ENCODE measurements around the gene PTGES2. TPM values are rescaled to one million over a fixed set of nuclear protein-coding genes. Genes with fewer than 3 reads are reported as not detected.
A peak's percentile ranks its signal among the peaks of the same experiment; 100 is the strongest.

Gene PTGES2
- total RNA-seq, 1 donor from 2014 or later, result 80.3 TPM

GRCh38 chr9:128097543-128098296 lies 29.8 kb downstream of the PTGES2 start:
- no peak for TF ChIP-seq CTCF (IDR thresholded peaks at IDR 0.05)
- peak overlapping the region; percentile 100 for H3K27ac Mint-ChIP-seq (ENCODE audit: unreplicated experiment)
- no peak for DNase-seq (ENCODE audit: extremely low spot score, unreplicated experiment)
- peak overlapping the region; percentile 91 for H3K4me3 Mint-ChIP-seq (ENCODE audit: unreplicated experiment)
- H3K9me3 Mint-ChIP-seq (ENCODE audit: unreplicated experiment), result no peaks in the 10 kb centered on the region
- H3K27me3 Mint-ChIP-seq (ENCODE audit: unreplicated experiment), result no peaks in the 10 kb centered on the region
- H3K36me3 Mint-ChIP-seq (ENCODE audit: unreplicated experiment), result peaks cover 17% of the 10 kb centered on the region
- peaks cover 66% of the 10 kb centered on the region for H3K4me1 Mint-ChIP-seq (ENCODE audit: unreplicated experiment)

- Mint-ChIP-seq H3K36me3 (ENCODE audit: unreplicated experiment) (peaks cover 10% of the 10 kb centered on the region), H3K27ac (ENCODE audit: unreplicated experiment) (peak overlapping the region; percentile 100), H3K27me3 (ENCODE audit: unreplicated experiment) (no peaks in the 10 kb centered on the region), H3K4me1 (ENCODE audit: unreplicated experiment) (peaks cover 64% of the 10 kb centered on the region), H3K9me3 (ENCODE audit: unreplicated experiment) (no peaks in the 10 kb centered on the region), H3K4me3 (ENCODE audit: unreplicated experiment) (no peak overlapping the region)
- TF ChIP-seq CTCF (IDR thresholded peaks at IDR 0.05), result no peak
- no peak for DNase-seq (ENCODE audit: extremely low spot score, unreplicated experiment)
Observed at GRCh38 chr9:128096616-128097536, 30.7 kb downstream of the PTGES2 start.

GRCh38 chr9:128094950-128095544 lies 32.5 kb downstream of the PTGES2 start:
- no peak for DNase-seq (ENCODE audit: extremely low spot score, unreplicated experiment)
- H3K4me1 Mint-ChIP-seq (ENCODE audit: unreplicated experiment), result peaks cover 52% of the 10 kb centered on the region
- H3K27me3 Mint-ChIP-seq (ENCODE audit: unreplicated experiment), result no peaks in the 10 kb centered on the region
- TF ChIP-seq CTCF (IDR thresholded peaks at IDR 0.05), result no peak
- H3K27ac Mint-ChIP-seq (ENCODE audit: unreplicated experiment), result peak overlapping the region; percentile 99
- H3K36me3 Mint-ChIP-seq (ENCODE audit: unreplicated experiment), result peaks cover 3% of the 10 kb centered on the region
- no peak overlapping the region for H3K4me3 Mint-ChIP-seq (ENCODE audit: unreplicated experiment)
- no peaks in the 10 kb centered on the region for H3K9me3 Mint-ChIP-seq (ENCODE audit: unreplicated experiment)

- Mint-ChIP-seq H3K9me3 (ENCODE audit: unreplicated experiment) (no peaks in the 10 kb centered on the region), H3K27me3 (ENCODE audit: unreplicated experiment) (no peaks in the 10 kb centered on the region), H3K4me3 (ENCODE audit: unreplicated experiment) (peak overlapping the region; percentile 59), H3K4me1 (ENCODE audit: unreplicated experiment) (peaks cover 45% of the 10 kb centered on the region), H3K36me3 (ENCODE audit: unreplicated experiment) (peaks cover 3% of the 10 kb centered on the region), H3K27ac (ENCODE audit: unreplicated experiment) (peak overlapping the region; percentile 99)
- TF ChIP-seq CTCF (IDR thresholded peaks at IDR 0.05), result no peak
- peak; percentile 96 for DNase-seq (ENCODE audit: extremely low spot score, unreplicated experiment)
Observed at GRCh38 chr9:128094166-128094949, 33.2 kb downstream of the PTGES2 start.
